ENCODE results near the gene BTNL9. TPM values are rescaled to one million over a fixed set of nuclear protein-coding genes. Genes with fewer than 3 reads are reported as not detected.

Gene BTNL9
- polyA plus RNA-seq, 3 donors = not detected

- DNase-seq = no peak
- no peaks in the 10 kb centered on the region for H3K4me1 ChIP-seq (ENCODE audit: control insufficient read depth in 1 of 2, insufficient read depth in 2 of 2, low read length in 2 of 2)
- Mint-ChIP-seq H3K36me3 (no peaks in the 10 kb centered on the region), H3K27ac (no peak overlapping the region), H3K27me3 (ENCODE audit: low read depth in 3 of 3) (peaks cover 6 to 11% (median 8%) of the 10 kb centered on the region in 3 donors), H3K4me1 (no peaks in the 10 kb centered on the region), H3K4me3 (no peak overlapping the region), H3K9me3 (peaks cover 12 to 22% (median 18%) of the 10 kb centered on the region in 7 donors)
- H3K79me2 ChIP-seq (ENCODE audit: insufficient read depth, low read length) = no peaks in the 10 kb centered on the region
- H3K9me3 ChIP-seq (replicated peaks in 1 of 2; ENCODE audit: control insufficient read depth in 1 of 2, insufficient read depth in 1 of 2, low read length in 2 of 2) = peaks cover 2 to 19% of the 10 kb centered on the region in 2 donors
- H3K27me3 ChIP-seq (ENCODE audit: control insufficient read depth in 2 of 2, insufficient read depth in 2 of 2, low read length in 2 of 2) = no peaks in the 10 kb centered on the region
- no peak overlapping the region for H3K4me2 ChIP-seq (replicated peaks; ENCODE audit: extremely low read depth, low read length, poor library complexity, severe bottlenecking)
- intact Hi-C loops (cut with micrococcal nuclease) = no loop called here
- no peak overlapping the region for H3K4me3 ChIP-seq (replicated peaks in 1 of 3; ENCODE audit: low read depth in 2 of 3, low read length in 3 of 3)
- TF ChIP-seq CTCF (IDR thresholded peaks at IDR 0.05) = no peak
- no peak overlapping the region for H2AFZ ChIP-seq (ENCODE audit: insufficient read depth, low read depth, low read length, poor library complexity, severe bottlenecking)
- H3K9ac ChIP-seq (ENCODE audit: insufficient read depth, low read length, poor library complexity, severe bottlenecking) = no peak overlapping the region
- no peaks in the 10 kb centered on the region for H4K20me1 ChIP-seq (ENCODE audit: insufficient read depth, low read length)
- no peaks in the 10 kb centered on the region for H3K36me3 ChIP-seq (replicated peaks in 1 of 2; ENCODE audit: control insufficient read depth in 1 of 2, insufficient read depth in 2 of 2, low read length in 2 of 2)
- 88% methylated on average over 8 of the region's 11 CpGs for WGBS (ENCODE audit: insufficient coverage)
- H3K27ac ChIP-seq (ENCODE audit: low read depth in 1 of 2, low read length in 2 of 2) = no peak overlapping the region
These were observed 12.5 kb upstream of the BTNL9 start for GRCh38 chr5:181027452-181028031.

- Histone ChIP-seq H3K4me3 (replicated peaks in 1 of 3; ENCODE audit: low read depth in 2 of 3, low read length in 3 of 3) (no peak overlapping the region), H3K36me3 (replicated peaks in 1 of 2; ENCODE audit: control insufficient read depth in 1 of 2, insufficient read depth in 2 of 2, low read length in 2 of 2) (no peaks in the 10 kb centered on the region), H3K27me3 (ENCODE audit: control insufficient read depth in 2 of 2, insufficient read depth in 2 of 2, low read length in 2 of 2) (no peaks in the 10 kb centered on the region), H3K9ac (ENCODE audit: insufficient read depth, low read length, poor library complexity, severe bottlenecking) (no peak overlapping the region), H3K4me2 (replicated peaks; ENCODE audit: extremely low read depth, low read length, poor library complexity, severe bottlenecking) (no peak overlapping the region), H3K4me1 (ENCODE audit: control insufficient read depth in 1 of 2, insufficient read depth in 2 of 2, low read length in 2 of 2) (no peaks in the 10 kb centered on the region), H4K20me1 (ENCODE audit: insufficient read depth, low read length) (no peaks in the 10 kb centered on the region), H2AFZ (ENCODE audit: insufficient read depth, low read depth, low read length, poor library complexity, severe bottlenecking) (no peak overlapping the region), H3K79me2 (ENCODE audit: insufficient read depth, low read length) (no peaks in the 10 kb centered on the region), H3K27ac (ENCODE audit: low read depth in 1 of 2, low read length in 2 of 2) (no peak overlapping the region), H3K9me3 (replicated peaks in 1 of 2; ENCODE audit: control insufficient read depth in 1 of 2, insufficient read depth in 1 of 2, low read length in 2 of 2) (peaks cover 0 to 22% of the 10 kb centered on the region in 2 donors)
- H3K36me3 Mint-ChIP-seq = no peaks in the 10 kb centered on the region
- no peak for DNase-seq
- TF ChIP-seq CTCF (IDR thresholded peaks at IDR 0.05) = no peak
- peaks cover 13 to 25% (median 14%) of the 10 kb centered on the region in 7 donors for H3K9me3 Mint-ChIP-seq
- WGBS (ENCODE audit: insufficient coverage) = 88% methylated on average over 21 of the region's 26 CpGs
- H3K4me1 Mint-ChIP-seq = no peaks in the 10 kb centered on the region
- peaks cover 8 to 11% (median 9%) of the 10 kb centered on the region in 3 donors for H3K27me3 Mint-ChIP-seq (ENCODE audit: low read depth in 3 of 3)
- intact Hi-C loops (cut with micrococcal nuclease) = no loop called here
- no peak overlapping the region for H3K4me3 Mint-ChIP-seq
- H3K27ac Mint-ChIP-seq = no peak overlapping the region
These were observed 11.8 kb upstream of the BTNL9 start for GRCh38 chr5:181028032-181028819.

Measured in CD14-positive monocyte (primary cell).